HepG2 (cell line): ENCODE data around the gene STAP2. TPM values are rescaled to one million over a fixed set of nuclear protein-coding genes. Genes with fewer than 3 reads are reported as not detected.
A peak's percentile ranks its signal among the peaks of the same experiment; 100 is the strongest.

Experiments
- CENPBD1 ChIP-seq: sonication (generic); formaldehyde crosslinking; IDR thresholded peaks from 2 replicates; pipeline ENCODE4 v1.8.0; 2022; ENCODE audit warnings: missing genetic modification reagents, low read depth, mild to moderate bottlenecking, borderline replicate concordance
- CREM ChIP-seq, 2 experiments: sonication (generic) in 1 of 2; formaldehyde crosslinking in 1 of 2; IDR thresholded peaks; 2 replicates each; pipeline versions ENCODE4 v1.4.0 to v1.6.1; 2016 to 2020; ENCODE audit warnings: antibody characterized with exemption in 1 of 2, mild to moderate bottlenecking in 1 of 2, missing genetic modification reagents in 1 of 2
- ETV6 ChIP-seq: sonication (generic); formaldehyde crosslinking; conservative IDR thresholded peaks from 2 replicates; pipeline ENCODE4 v1.4.0; 2020; ENCODE audit warnings: missing genetic modification reagents
- GATAD2A ChIP-seq: IDR thresholded peaks from 2 replicates; pipeline ENCODE4 v1.6.1; 2016
- HNRNPH1 ChIP-seq: fragments of 200-400 bp; formaldehyde crosslinking; optimal IDR thresholded peaks from 2 replicates; pipeline ENCODE3; 2017; ENCODE audit warnings: mild to moderate bottlenecking, low read depth, low read length
- MZF1 ChIP-seq: sonication (generic); formaldehyde crosslinking; IDR thresholded peaks from 2 replicates; pipeline ENCODE4 v1.8.1; 2023; ENCODE audit warnings: mild to moderate bottlenecking, missing genetic modification reagents, borderline replicate concordance
- STAT5B ChIP-seq: sonication (generic); formaldehyde crosslinking; IDR thresholded peaks from 2 replicates; pipeline ENCODE4 v1.4.0; 2020; ENCODE audit warnings: missing genetic modification reagents
- XRCC5 ChIP-seq: fragments of 200-400 bp; formaldehyde crosslinking; optimal IDR thresholded peaks from 2 replicates; pipeline ENCODE3; 2017; ENCODE audit warnings: mild to moderate bottlenecking, low read length
- ZBTB26 ChIP-seq: IDR thresholded peaks from 2 replicates; pipeline ENCODE4 v1.6.1; 2016; ENCODE audit warnings: missing compliant biosample characterization, missing genetic modification reagents, borderline replicate concordance
- ZNF10 ChIP-seq: sonication (generic); formaldehyde crosslinking; IDR thresholded peaks from 2 replicates; pipeline ENCODE4 v1.4.0; 2020; ENCODE audit warnings: mild to moderate bottlenecking, low read depth, missing genetic modification reagents, borderline replicate concordance
- ZNF230 ChIP-seq: sonication (generic); formaldehyde crosslinking; IDR thresholded peaks from 2 replicates; pipeline ENCODE4 v1.4.0; 2020; ENCODE audit warnings: mild to moderate bottlenecking, missing genetic modification reagents
- ZNF24 ChIP-seq: fragments of 450-650 bp; IDR thresholded peaks from 2 replicates; pipeline ENCODE4 v1.6.1; 2017; ENCODE audit warnings: antibody characterized with exemption, mild to moderate bottlenecking
- ZNF503 ChIP-seq: sonication (generic); formaldehyde crosslinking; IDR thresholded peaks from 2 replicates; pipeline ENCODE4 v1.4.0; 2020; ENCODE audit warnings: missing genetic modification reagents
- ZNF563 ChIP-seq: sonication (generic); formaldehyde crosslinking; IDR thresholded peaks from 2 replicates; pipeline ENCODE4 v1.8.0; 2022; ENCODE audit warnings: mild to moderate bottlenecking, moderate library complexity, missing genetic modification reagents
- ZNF777 ChIP-seq: sonication (generic); formaldehyde crosslinking; IDR thresholded peaks from 2 replicates; pipeline ENCODE4 v1.4.0; 2020; ENCODE audit warnings: missing genetic modification reagents
- ZSCAN29 ChIP-seq: sonication (generic); formaldehyde crosslinking; conservative IDR thresholded peaks from 2 replicates; pipeline ENCODE4 v1.4.0; 2020; ENCODE audit warnings: mild to moderate bottlenecking, missing genetic modification reagents
- polyA plus RNA-seq, 8 experiments: library from polyadenylated mRNA; depleted of rRNA in 3 of 8; stranded (reverse) in 7 of 8; unstranded in 1 of 8; fragments of >200 nt; fragmentation: Illumina TruSeq in 4 of 8; extraction: Trizol in 4 of 8; gene quantifications; 2 replicates each; pipeline versions ENCODE4 v1.2.1 to v1.2.3, GENCODE V29; 2011 to 2016; ENCODE audit warnings: low read depth in 4 of 8, missing spikeins in 1 of 8, mixed read lengths in 1 of 8; ENCODE audit not compliant: insufficient read depth in 1 of 8
- total RNA-seq, 5 experiments: library from RNA; depleted of rRNA; stranded (reverse); fragments of >200 nt; fragmentation: Illumina TruSeq; extraction: Trizol; gene quantifications; 2 replicates each; pipeline ENCODE4 v1.2.3, GENCODE V29; 2016; ENCODE audit warnings: low read depth in 1 of 5
- TF ChIP-seq, protein P1 (sequence below): sonication (generic); formaldehyde crosslinking; IDR thresholded peaks from 2 replicates; pipeline ENCODE4 v1.4.0; 2020; ENCODE audit warnings: missing genetic modification reagents
- TF ChIP-seq, protein P2 (sequence below): sonication (generic); formaldehyde crosslinking; conservative IDR thresholded peaks from 2 replicates; pipeline ENCODE4 v1.5.0; 2020; ENCODE audit warnings: missing genetic modification reagents

Gene STAP2
- total and polyA plus RNA-seq, 2 of the 13 experiments (the other 11 are each of a cell fraction or from before 2014, with no cell fraction given) = 39.0 to 43.7 TPM

GRCh38 chr19:4342615-4343369, 4.2 kb upstream of the STAP2 start (continued):
- TF ChIP-seq XRCC5 = peak; percentile 60
- TF ChIP-seq ZNF777 = peak; percentile 11; the same call in 1 of the 2 replicates
- no peak for TF ChIP-seq HNRNPH1
- no peak; the same call in 1 of the 2 replicates for TF ChIP-seq ZSCAN29 (CRISPR knock-in tag)
- TF ChIP-seq, protein P1, sequence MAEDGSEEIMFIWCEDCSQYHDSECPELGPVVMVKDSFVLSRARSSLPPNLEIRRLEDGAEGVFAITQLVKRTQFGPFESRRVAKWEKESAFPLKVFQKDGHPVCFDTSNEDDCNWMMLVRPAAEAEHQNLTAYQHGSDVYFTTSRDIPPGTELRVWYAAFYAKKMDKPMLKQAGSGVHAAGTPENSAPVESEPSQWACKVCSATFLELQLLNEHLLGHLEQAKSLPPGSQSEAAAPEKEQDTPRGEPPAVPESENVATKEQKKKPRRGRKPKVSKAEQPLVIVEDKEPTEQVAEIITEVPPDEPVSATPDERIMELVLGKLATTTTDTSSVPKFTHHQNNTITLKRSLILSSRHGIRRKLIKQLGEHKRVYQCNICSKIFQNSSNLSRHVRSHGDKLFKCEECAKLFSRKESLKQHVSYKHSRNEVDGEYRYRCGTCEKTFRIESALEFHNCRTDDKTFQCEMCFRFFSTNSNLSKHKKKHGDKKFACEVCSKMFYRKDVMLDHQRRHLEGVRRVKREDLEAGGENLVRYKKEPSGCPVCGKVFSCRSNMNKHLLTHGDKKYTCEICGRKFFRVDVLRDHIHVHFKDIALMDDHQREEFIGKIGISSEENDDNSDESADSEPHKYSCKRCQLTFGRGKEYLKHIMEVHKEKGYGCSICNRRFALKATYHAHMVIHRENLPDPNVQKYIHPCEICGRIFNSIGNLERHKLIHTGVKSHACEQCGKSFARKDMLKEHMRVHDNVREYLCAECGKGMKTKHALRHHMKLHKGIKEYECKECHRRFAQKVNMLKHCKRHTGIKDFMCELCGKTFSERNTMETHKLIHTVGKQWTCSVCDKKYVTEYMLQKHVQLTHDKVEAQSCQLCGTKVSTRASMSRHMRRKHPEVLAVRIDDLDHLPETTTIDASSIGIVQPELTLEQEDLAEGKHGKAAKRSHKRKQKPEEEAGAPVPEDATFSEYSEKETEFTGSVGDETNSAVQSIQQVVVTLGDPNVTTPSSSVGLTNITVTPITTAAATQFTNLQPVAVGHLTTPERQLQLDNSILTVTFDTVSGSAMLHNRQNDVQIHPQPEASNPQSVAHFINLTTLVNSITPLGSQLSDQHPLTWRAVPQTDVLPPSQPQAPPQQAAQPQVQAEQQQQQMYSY (CRISPR knock-in tag) = no peak; the same call in 1 of the 2 replicates
- TF ChIP-seq ZNF563 (CRISPR knock-in tag) = no peak; the same call in 1 of the 2 replicates
- no peak for TF ChIP-seq MZF1
- TF ChIP-seq ZNF10 (CRISPR knock-in tag) = no peak
- peak; percentile 47; the same call in 1 of the 2 replicates for TF ChIP-seq GATAD2A (CRISPR knock-in tag)
- TF ChIP-seq ZNF230 (CRISPR knock-in tag) = no peak
- TF ChIP-seq ZNF503 = peak; percentile 53; the same call in 1 of the 2 replicates
- no peak for TF ChIP-seq ETV6 (CRISPR knock-in tag)
- TF ChIP-seq, protein P2, sequence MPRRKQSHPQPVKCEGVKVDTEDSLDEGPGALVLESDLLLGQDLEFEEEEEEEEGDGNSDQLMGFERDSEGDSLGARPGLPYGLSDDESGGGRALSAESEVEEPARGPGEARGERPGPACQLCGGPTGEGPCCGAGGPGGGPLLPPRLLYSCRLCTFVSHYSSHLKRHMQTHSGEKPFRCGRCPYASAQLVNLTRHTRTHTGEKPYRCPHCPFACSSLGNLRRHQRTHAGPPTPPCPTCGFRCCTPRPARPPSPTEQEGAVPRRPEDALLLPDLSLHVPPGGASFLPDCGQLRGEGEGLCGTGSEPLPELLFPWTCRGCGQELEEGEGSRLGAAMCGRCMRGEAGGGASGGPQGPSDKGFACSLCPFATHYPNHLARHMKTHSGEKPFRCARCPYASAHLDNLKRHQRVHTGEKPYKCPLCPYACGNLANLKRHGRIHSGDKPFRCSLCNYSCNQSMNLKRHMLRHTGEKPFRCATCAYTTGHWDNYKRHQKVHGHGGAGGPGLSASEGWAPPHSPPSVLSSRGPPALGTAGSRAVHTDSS = no peak
- TF ChIP-seq ZBTB26 (CRISPR knock-in tag) = no peak
- no peak for TF ChIP-seq ZNF24
- TF ChIP-seq CENPBD1 (CRISPR knock-in tag) = no peak
- no peak for TF ChIP-seq STAT5B (CRISPR knock-in tag)
- peak; percentile 65 for TF ChIP-seq CREM (IDR thresholded peaks at IDR 0.05)
- no peak for TF ChIP-seq CREM (CRISPR knock-in tag; IDR thresholded peaks at IDR 0.05)
